ENCODE measurements around the gene MED13L.
"Not testable (repeated sequence)": the region's sequence is repeated elsewhere in the genome, so short reads cannot be mapped to it uniquely, and the experiment has no call there.

MED13L gene

GRCh38 chr12:115979851-115980250 lies 297.6 kb downstream of the MED13L start:
- no peak for TF ChIP-seq CTCF (conservative IDR thresholded peaks at IDR 0.05; ENCODE audit: low read length)
- DNase-seq (ENCODE audit: low read depth) = no peak
- H3K4me3 ChIP-seq (ENCODE audit: low read length) = no peak overlapping the region

GRCh38 chr12:115979351-115979750 lies 298.1 kb downstream of the MED13L start:
- H3K4me3 ChIP-seq (ENCODE audit: low read length) = no peak overlapping the region
- peak; percentile 43 for DNase-seq (ENCODE audit: low read depth)
- TF ChIP-seq CTCF (conservative IDR thresholded peaks at IDR 0.05; ENCODE audit: low read length) = no peak

GRCh38 chr12:115976829-115977228 lies 300.7 kb downstream of the MED13L start:
- H3K4me3 ChIP-seq (ENCODE audit: low read length); DNase-seq (ENCODE audit: low read depth): not testable (repeated sequence)

DNA sequence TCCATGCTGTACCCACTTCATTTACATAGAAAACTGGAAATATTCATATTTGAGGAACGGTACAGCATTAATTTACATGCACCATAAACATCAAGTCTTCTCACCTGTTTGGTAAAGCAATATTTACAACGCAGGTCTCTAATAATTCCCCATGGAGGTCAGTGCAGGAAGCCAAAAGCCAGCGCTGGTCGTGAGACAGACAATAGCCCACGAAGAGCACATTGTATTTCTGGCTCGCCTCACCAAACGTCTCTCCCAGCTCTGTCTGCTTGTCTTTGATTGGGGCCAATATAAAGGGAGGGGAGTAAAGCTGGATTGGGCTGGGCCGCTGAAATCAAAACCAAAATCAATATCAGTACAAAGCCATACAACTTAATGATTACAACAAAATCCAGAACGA lies 302.1 kb downstream of the MED13L start:
- DNase-seq (ENCODE audit: low read depth) = no peak
- H3K4me3 ChIP-seq (ENCODE audit: low read length) = no peak overlapping the region
- no peak for TF ChIP-seq CTCF (conservative IDR thresholded peaks at IDR 0.05; ENCODE audit: low read length)

- TF ChIP-seq CTCF (conservative IDR thresholded peaks at IDR 0.05; ENCODE audit: low read length) = no peak
- no peak for DNase-seq (ENCODE audit: low read depth)
- H3K4me3 ChIP-seq (ENCODE audit: low read length) = no peak overlapping the region
Measured at GRCh38 chr12:115973968-115974724, 303.3 kb downstream of the MED13L start.

DNA sequence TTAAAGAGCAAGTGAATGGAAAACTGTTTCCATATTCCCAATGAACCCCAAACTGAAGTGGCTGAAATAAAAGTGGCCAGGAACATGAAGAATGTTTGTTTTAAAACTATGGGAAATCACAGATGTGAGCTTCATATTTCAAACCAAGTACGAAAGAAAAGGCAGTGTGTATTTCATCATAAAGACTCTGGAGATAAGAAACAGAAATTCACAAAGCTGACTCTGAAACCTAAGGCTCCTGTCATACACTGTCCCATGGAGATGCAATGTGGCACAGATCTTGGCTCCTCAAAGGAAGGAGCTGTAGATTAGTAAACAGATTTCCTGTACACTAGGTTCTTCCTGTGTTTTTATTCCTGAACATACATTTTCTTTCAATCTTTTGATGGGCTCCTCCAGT lies 304.4 kb downstream of the MED13L start:
- no peak for DNase-seq (ENCODE audit: low read depth)
- TF ChIP-seq CTCF (conservative IDR thresholded peaks at IDR 0.05; ENCODE audit: low read length) = no peak
- no peak overlapping the region for H3K4me3 ChIP-seq (ENCODE audit: low read length)

DNA sequence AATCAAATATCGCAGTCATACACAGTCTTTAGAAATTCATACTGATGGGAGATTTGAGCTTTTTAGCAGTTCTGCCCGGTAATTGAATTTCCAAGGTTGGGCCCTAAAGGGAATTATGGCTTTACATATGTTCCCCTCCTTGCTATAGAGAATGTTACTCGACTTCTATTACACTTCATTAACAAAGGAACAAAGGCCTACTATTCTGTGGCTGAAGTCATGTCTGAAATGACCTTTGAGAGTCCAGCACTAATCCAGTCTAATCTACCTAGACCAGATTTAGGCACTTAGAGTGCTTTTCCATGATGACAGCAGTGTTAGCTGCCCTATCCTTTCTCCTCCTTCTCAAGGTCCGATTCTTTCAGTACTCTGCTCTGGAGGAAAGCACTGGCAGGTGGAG lies 305.3 kb downstream of the MED13L start:
- no peak overlapping the region for H3K4me3 ChIP-seq (ENCODE audit: low read length)
- no peak for TF ChIP-seq CTCF (conservative IDR thresholded peaks at IDR 0.05; ENCODE audit: low read length)
- no peak for DNase-seq (ENCODE audit: low read depth)
